IPS-18c (cell line): Measurements from ENCODE around the gene ABCC11.

Experiments used
- H3K4me3 ChIP-seq: 2 replicates; pipeline ENCODE4 v1.7.0; 2013; ENCODE audit warnings: low read depth, mild to moderate bottlenecking, low read length, moderate library complexity; ENCODE audit not compliant: insufficient read depth
- H3K9me3 ChIP-seq: one replicate; pipeline ENCODE4 v1.6.1; 2013; ENCODE audit warnings: mild to moderate bottlenecking, low read length, moderate library complexity; ENCODE audit not compliant: control insufficient read depth, insufficient read depth

Gene ABCC11

GRCh38 chr16:48128769-48129168 is 118.6 kb downstream of the ABCC11 start:
- Histone ChIP-seq H3K9me3 (no peaks in the 10 kb centered on the region), H3K4me3 (no peak overlapping the region)

- no peak overlapping the region for H3K4me3 ChIP-seq
- no peaks in the 10 kb centered on the region for H3K9me3 ChIP-seq
Observed at GRCh38 chr16:48126801-48127644, 120.3 kb downstream of the ABCC11 start.

- H3K4me3 ChIP-seq: no peak overlapping the region
- H3K9me3 ChIP-seq: no peaks in the 10 kb centered on the region
Observed at GRCh38 chr16:48125888-48126287, 121.5 kb downstream of the ABCC11 start.

- H3K9me3 ChIP-seq: no peaks in the 10 kb centered on the region
- no peak overlapping the region for H3K4me3 ChIP-seq
Observed at GRCh38 chr16:48124266-48124665, 123.1 kb downstream of the ABCC11 start.

GRCh38 chr16:48123104-48123788 is 124.1 kb downstream of the ABCC11 start:
- H3K9me3 ChIP-seq: no peaks in the 10 kb centered on the region
- no peak overlapping the region for H3K4me3 ChIP-seq

GRCh38 chr16:48121276-48121675 is 126.1 kb downstream of the ABCC11 start:
- Histone ChIP-seq H3K9me3 (no peaks in the 10 kb centered on the region), H3K4me3 (no peak overlapping the region)

- no peak overlapping the region for H3K4me3 ChIP-seq
- no peaks in the 10 kb centered on the region for H3K9me3 ChIP-seq
Observed at GRCh38 chr16:48118841-48119240, 128.5 kb downstream of the ABCC11 start.

GRCh38 chr16:48117217-48118105 is 129.9 kb downstream of the ABCC11 start:
- no peak overlapping the region for H3K4me3 ChIP-seq
- H3K9me3 ChIP-seq: no peaks in the 10 kb centered on the region
